Erythroblast (primary cell): ENCODE measurements around the gene EFNB2.

Source experiments
- GATA1 ChIP-seq: IDR thresholded peaks from 2 replicates; pipeline ENCODE4 v1.6.1; 2011; ENCODE audit warnings: low read depth, mild to moderate bottlenecking, control low read depth, low read length, moderate library complexity
- POLR2A ChIP-seq: IDR thresholded peaks from 2 replicates; pipeline ENCODE4 v1.6.1; 2011; ENCODE audit warnings: mild to moderate bottlenecking, low read length

GRCh38 chr13:106445996-106446395 lies 89.5 kb downstream of the EFNB2 start:
- no peak for TF ChIP-seq POLR2A
- TF ChIP-seq GATA1 = no peak
